ENCODE measurements around the gene BORCS5.

DNA sequence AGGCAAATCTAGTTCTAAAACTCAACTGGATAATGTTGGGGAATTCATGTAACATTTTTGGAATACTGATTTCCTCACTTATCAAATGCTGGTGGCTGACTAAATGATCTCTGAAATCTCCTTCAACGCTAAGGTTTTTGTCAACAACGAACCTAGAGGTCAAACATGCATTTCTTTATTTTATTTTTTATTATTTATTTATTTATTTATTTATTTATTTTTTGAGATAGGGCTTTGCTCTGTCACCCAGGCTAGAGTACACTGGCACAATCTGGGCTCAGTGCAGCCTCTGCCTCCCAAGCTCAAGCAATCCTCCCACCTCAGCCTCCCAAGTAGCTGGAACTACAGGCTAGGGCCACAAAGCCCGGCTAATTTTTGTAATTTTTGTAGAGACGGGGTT is 141.3 kb downstream of the BORCS5 start:
- TF ChIP-seq, protein P1, sequence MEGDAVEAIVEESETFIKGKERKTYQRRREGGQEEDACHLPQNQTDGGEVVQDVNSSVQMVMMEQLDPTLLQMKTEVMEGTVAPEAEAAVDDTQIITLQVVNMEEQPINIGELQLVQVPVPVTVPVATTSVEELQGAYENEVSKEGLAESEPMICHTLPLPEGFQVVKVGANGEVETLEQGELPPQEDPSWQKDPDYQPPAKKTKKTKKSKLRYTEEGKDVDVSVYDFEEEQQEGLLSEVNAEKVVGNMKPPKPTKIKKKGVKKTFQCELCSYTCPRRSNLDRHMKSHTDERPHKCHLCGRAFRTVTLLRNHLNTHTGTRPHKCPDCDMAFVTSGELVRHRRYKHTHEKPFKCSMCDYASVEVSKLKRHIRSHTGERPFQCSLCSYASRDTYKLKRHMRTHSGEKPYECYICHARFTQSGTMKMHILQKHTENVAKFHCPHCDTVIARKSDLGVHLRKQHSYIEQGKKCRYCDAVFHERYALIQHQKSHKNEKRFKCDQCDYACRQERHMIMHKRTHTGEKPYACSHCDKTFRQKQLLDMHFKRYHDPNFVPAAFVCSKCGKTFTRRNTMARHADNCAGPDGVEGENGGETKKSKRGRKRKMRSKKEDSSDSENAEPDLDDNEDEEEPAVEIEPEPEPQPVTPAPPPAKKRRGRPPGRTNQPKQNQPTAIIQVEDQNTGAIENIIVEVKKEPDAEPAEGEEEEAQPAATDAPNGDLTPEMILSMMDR (IDR thresholded peaks at IDR 0.05) = no peak
- TF ChIP-seq EP300 (IDR thresholded peaks at IDR 0.05) (no peak), POLR2A (IDR thresholded peaks at IDR 0.05) (no peak)
